H9 (cell line): ENCODE data around the gene TNFAIP3. TPM values are rescaled to one million over a fixed set of nuclear protein-coding genes. Genes with fewer than 3 reads are reported as not detected.

Source experiments
- DNase-seq: peaks from one replicate; pipeline ENCODE4 v3.0.0-alpha.2; 2017
- H2AFZ ChIP-seq: one replicate; pipeline ENCODE4 v1.6.1; 2013; ENCODE audit warnings: mild to moderate bottlenecking, low read length, control low read depth, moderate library complexity
- H2AK5ac ChIP-seq: 2 replicates; pipeline ENCODE4 v1.6.1; 2013; ENCODE audit warnings: low read length, control low read depth, mixed read lengths; ENCODE audit not compliant: insufficient read length
- H2BK120ac ChIP-seq: one replicate; pipeline ENCODE4 v1.6.1; 2013; ENCODE audit warnings: low read depth, mild to moderate bottlenecking, low read length, control low read depth, inconsistent platforms; ENCODE audit not compliant: poor library complexity, severe bottlenecking
- H2BK12ac ChIP-seq: 2 replicates; pipeline ENCODE4 v1.6.1; 2013; ENCODE audit warnings: low read length, control low read depth, mixed read lengths, low read depth; ENCODE audit not compliant: insufficient read length
- H2BK15ac ChIP-seq: 2 replicates; pipeline ENCODE4 v1.6.1; 2013; ENCODE audit warnings: low read depth, low read length, control low read depth
- H2BK20ac ChIP-seq: one replicate; pipeline ENCODE4 v1.6.1; 2013; ENCODE audit warnings: low read depth, mild to moderate bottlenecking, low read length, control low read depth, inconsistent platforms; ENCODE audit not compliant: poor library complexity, severe bottlenecking
- H2BK5ac ChIP-seq: 2 replicates; pipeline ENCODE4 v1.6.1; 2013; ENCODE audit warnings: low read length, control low read depth, mixed read lengths; ENCODE audit not compliant: insufficient read length
- H3K14ac ChIP-seq: 2 replicates; pipeline ENCODE4 v1.6.1; 2013; ENCODE audit warnings: low read length, control low read depth; ENCODE audit not compliant: insufficient read depth
- H3K18ac ChIP-seq: 2 replicates; pipeline ENCODE4 v1.6.1; 2013; ENCODE audit warnings: low read depth, mild to moderate bottlenecking, mixed read lengths, low read length, control low read depth; ENCODE audit not compliant: insufficient read length
- H3K23ac ChIP-seq: 2 replicates; pipeline ENCODE4 v1.6.1; 2013; ENCODE audit warnings: low read length, control low read depth, mixed read lengths, low read depth; ENCODE audit not compliant: insufficient read length
- H3K23me2 ChIP-seq: 2 replicates; pipeline ENCODE4 v1.6.1; 2013; ENCODE audit warnings: low read depth, mild to moderate bottlenecking, mixed read lengths, low read length, control low read depth; ENCODE audit not compliant: insufficient read length, poor library complexity, severe bottlenecking
- H3K27ac ChIP-seq: 2 replicates; pipeline ENCODE4 v1.5.1; 2013; ENCODE audit warnings: low read length, control low read depth, mixed read lengths, low read depth; ENCODE audit not compliant: insufficient read length
- H3K27me3 ChIP-seq: 2 replicates; pipeline ENCODE4 v1.6.1; 2013; ENCODE audit warnings: low read length, control low read depth, inconsistent platforms; ENCODE audit not compliant: insufficient read depth
- H3K4ac ChIP-seq: 2 replicates; pipeline ENCODE4 v1.6.1; 2013; ENCODE audit warnings: low read depth, mild to moderate bottlenecking, control low read depth, inconsistent platforms, low read length, moderate library complexity
- H3K4me1 ChIP-seq: 2 replicates; pipeline ENCODE4 v1.6.1; 2013; ENCODE audit warnings: low read length, control low read depth, inconsistent platforms; ENCODE audit not compliant: insufficient read depth
- H3K4me2 ChIP-seq: 2 replicates; pipeline ENCODE4 v1.6.1; 2013; ENCODE audit warnings: low read length, control low read depth, mixed read lengths; ENCODE audit not compliant: insufficient read length, insufficient read depth
- H3K56ac ChIP-seq: 2 replicates; pipeline ENCODE4 v1.6.1; 2013; ENCODE audit warnings: low read depth, mild to moderate bottlenecking, mixed read lengths, low read length, control low read depth; ENCODE audit not compliant: insufficient read length
- H3K79me1 ChIP-seq: 2 replicates; pipeline ENCODE4 v1.6.1; 2013; ENCODE audit warnings: low read depth, mild to moderate bottlenecking, moderate library complexity, low read length, control low read depth, inconsistent platforms; ENCODE audit not compliant: insufficient read depth, poor library complexity, severe bottlenecking
- H3K79me2 ChIP-seq: 2 replicates; pipeline ENCODE4 v1.6.1; 2013; ENCODE audit warnings: low read length, control low read depth, inconsistent platforms; ENCODE audit not compliant: insufficient read depth
- H3K9ac ChIP-seq: 2 replicates; pipeline ENCODE4 v1.6.1; 2013; ENCODE audit warnings: low read length, control low read depth, mixed read lengths; ENCODE audit not compliant: insufficient read length; ENCODE audit errors: extremely low read depth
- H3K9me3 ChIP-seq: one replicate; pipeline ENCODE4 v1.6.1; 2013; ENCODE audit warnings: low read depth, low read length, inconsistent platforms; ENCODE audit not compliant: control insufficient read depth
- H3T11ph ChIP-seq: one replicate; pipeline ENCODE4 v1.6.1; 2013; ENCODE audit warnings: mild to moderate bottlenecking, low read length, control low read depth, inconsistent platforms
- H4K20me1 ChIP-seq: one replicate; pipeline ENCODE4 v1.6.1; 2013; ENCODE audit not compliant: control insufficient read depth, insufficient read length, insufficient read depth
- H4K5ac ChIP-seq: 2 replicates; pipeline ENCODE4 v1.6.1; 2013; ENCODE audit warnings: low read depth, mild to moderate bottlenecking, mixed read lengths, low read length, control low read depth; ENCODE audit not compliant: insufficient read length
- H4K8ac ChIP-seq: replicated peaks from 2 replicates; pipeline ENCODE4 v1.6.1; 2013; ENCODE audit warnings: low read length, control low read depth, mixed read lengths, low read depth; ENCODE audit not compliant: insufficient read length
- H4K91ac ChIP-seq: 2 replicates; pipeline ENCODE4 v1.6.1; 2013; ENCODE audit warnings: low read depth, mild to moderate bottlenecking, moderate library complexity, mixed read lengths, low read length, control low read depth; ENCODE audit not compliant: insufficient read length
- H3K27ac Mint-ChIP-seq, 3 experiments: 2 replicates in 2 of 3; 3 replicates in 1 of 3; pipeline ENCODE4 v1.8.0; 2020 to 2021; ENCODE audit warnings: mixed read lengths in 3 of 3, mild to moderate bottlenecking in 1 of 3, moderate library complexity in 1 of 3
- H3K27me3 Mint-ChIP-seq: 2 replicates; pipeline ENCODE4 v1.8.0; 2021; ENCODE audit warnings: low read depth, mild to moderate bottlenecking, moderate library complexity, mixed read lengths
- H3K36me3 Mint-ChIP-seq, 3 experiments: 2 replicates in 2 of 3; 3 replicates in 1 of 3; pipeline ENCODE4 v1.8.0; 2020 to 2021; ENCODE audit warnings: low read depth in 3 of 3, mixed read lengths in 3 of 3; ENCODE audit not compliant: insufficient read depth in 1 of 3
- H3K4me1 Mint-ChIP-seq, 2 experiments: 2 replicates each; pipeline ENCODE4 v1.8.0; 2020; ENCODE audit warnings: mixed read lengths in 2 of 2
- H3K4me3 Mint-ChIP-seq, 2 experiments: 2 replicates in 1 of 2; 3 replicates in 1 of 2; pipeline ENCODE4 v1.8.0; 2020 to 2021; ENCODE audit warnings: mild to moderate bottlenecking in 2 of 2, mixed read lengths in 2 of 2, moderate library complexity in 1 of 2
- H3K9me3 Mint-ChIP-seq, 2 experiments: 2 replicates in 1 of 2; 3 replicates in 1 of 2; pipeline ENCODE4 v1.8.0; 2020; ENCODE audit warnings: mild to moderate bottlenecking in 2 of 2, mixed read lengths in 2 of 2, moderate library complexity in 1 of 2
- WGBS: extraction: QIAGEN DNeasy Blood & Tissue Kit; methylation state at CpG from one replicate; pipeline ENCODE4 v1.1.7; 2013; ENCODE audit warnings: missing lambda C conversion rate, low lambda C conversion rate, mixed read lengths; ENCODE audit not compliant: insufficient read length; ENCODE audit errors: extremely low coverage; 5-methylcytosine and 5-hydroxymethylcytosine counted together
- total RNA-seq: library from RNA; stranded (reverse); gene quantifications from 2 replicates; pipeline ENCODE4 v1.2.1, GENCODE V29; 2021
- TF ChIP-seq, protein P1 (sequence below): fragments of 200-600 bp; sonication (generic); conservative IDR thresholded peaks from 3 replicates; pipeline ENCODE4 v1.8.0; 2021; ENCODE audit warnings: antibody characterized with exemption, mild to moderate bottlenecking

The TNFAIP3 gene
- total RNA-seq, 1 experiment from 2014 or later: 3.7 TPM

DNA sequence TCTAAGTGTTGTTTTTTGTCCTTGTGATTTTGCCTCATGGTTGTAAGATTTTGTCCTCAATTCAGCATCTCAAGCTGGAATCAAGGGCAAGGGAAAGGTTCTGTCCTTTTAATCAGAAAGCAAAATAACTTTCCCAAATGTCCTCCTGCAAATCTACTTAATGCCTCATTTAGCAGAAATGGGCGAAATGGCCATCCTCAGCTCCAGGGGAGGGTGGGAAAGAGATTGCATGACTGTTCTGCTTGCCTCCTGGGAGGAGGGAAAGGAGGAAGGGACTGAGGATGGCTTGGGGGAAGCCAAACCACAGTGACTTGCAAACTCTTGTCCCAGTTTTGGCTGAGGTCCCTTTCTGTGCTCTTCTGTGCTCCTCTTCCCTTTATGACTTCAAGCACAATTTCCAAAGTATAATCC is 43.4 kb downstream of the TNFAIP3 start:
- Histone ChIP-seq H2AK5ac (no peak overlapping the region), H2BK15ac (no peak overlapping the region), H3K79me1 (no peaks in the 10 kb centered on the region), H4K91ac (no peak overlapping the region), H2AFZ (no peak overlapping the region), H4K20me1 (no peaks in the 10 kb centered on the region), H3K27me3 (no peaks in the 10 kb centered on the region), H3K56ac (no peak overlapping the region), H2BK5ac (no peak overlapping the region), H3K4me1 (no peaks in the 10 kb centered on the region), H3K9me3 (no peaks in the 10 kb centered on the region), H3K27ac (no peak overlapping the region), H3K14ac (no peak overlapping the region), H3K23ac (no peak overlapping the region), H2BK120ac (no peak overlapping the region), H3K4ac (no peak overlapping the region), H3K18ac (no peak overlapping the region), H2BK12ac (no peak overlapping the region), H4K5ac (no peak overlapping the region), H3K9ac (no peak overlapping the region), H3K23me2 (no peaks in the 10 kb centered on the region), H4K8ac (no peak overlapping the region), H3K4me2 (no peak overlapping the region), H2BK20ac (no peak overlapping the region), H3T11ph (no peak overlapping the region), H3K79me2 (no peaks in the 10 kb centered on the region)
- peaks cover 6 to 7% of the 10 kb centered on the region in 2 experiments; a peak in 4 of 5 replicates for H3K9me3 Mint-ChIP-seq
- H3K27ac Mint-ChIP-seq: no peak overlapping the region
- peaks cover 14% of the 10 kb centered on the region for H3K27me3 Mint-ChIP-seq
- TF ChIP-seq, protein P1, sequence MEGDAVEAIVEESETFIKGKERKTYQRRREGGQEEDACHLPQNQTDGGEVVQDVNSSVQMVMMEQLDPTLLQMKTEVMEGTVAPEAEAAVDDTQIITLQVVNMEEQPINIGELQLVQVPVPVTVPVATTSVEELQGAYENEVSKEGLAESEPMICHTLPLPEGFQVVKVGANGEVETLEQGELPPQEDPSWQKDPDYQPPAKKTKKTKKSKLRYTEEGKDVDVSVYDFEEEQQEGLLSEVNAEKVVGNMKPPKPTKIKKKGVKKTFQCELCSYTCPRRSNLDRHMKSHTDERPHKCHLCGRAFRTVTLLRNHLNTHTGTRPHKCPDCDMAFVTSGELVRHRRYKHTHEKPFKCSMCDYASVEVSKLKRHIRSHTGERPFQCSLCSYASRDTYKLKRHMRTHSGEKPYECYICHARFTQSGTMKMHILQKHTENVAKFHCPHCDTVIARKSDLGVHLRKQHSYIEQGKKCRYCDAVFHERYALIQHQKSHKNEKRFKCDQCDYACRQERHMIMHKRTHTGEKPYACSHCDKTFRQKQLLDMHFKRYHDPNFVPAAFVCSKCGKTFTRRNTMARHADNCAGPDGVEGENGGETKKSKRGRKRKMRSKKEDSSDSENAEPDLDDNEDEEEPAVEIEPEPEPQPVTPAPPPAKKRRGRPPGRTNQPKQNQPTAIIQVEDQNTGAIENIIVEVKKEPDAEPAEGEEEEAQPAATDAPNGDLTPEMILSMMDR: no peak
- H3K36me3 Mint-ChIP-seq: peaks cover 0 to 5% (median 4%) of the 10 kb centered on the region in 3 experiments; a peak in 4 of 7 replicates
- H3K4me3 Mint-ChIP-seq: no peak overlapping the region
- DNase-seq: no peak
- WGBS: no CpG with 5 or more reads among the region's 1 CpG
- peaks cover 0 to 4% of the 10 kb centered on the region in 2 experiments; a peak in 2 of 4 replicates for H3K4me1 Mint-ChIP-seq
